Skeletal muscle satellite cell (primary cell): ENCODE data around the gene WRAP73.

Experiments used
- H3K27me3 ChIP-seq: 2 replicates; pipeline ENCODE4 v1.7.0; 2013; ENCODE audit warnings: low read length; ENCODE audit not compliant: control insufficient read depth, insufficient read depth
- H3K36me3 ChIP-seq: 2 replicates; pipeline ENCODE4 v1.7.0; 2013; ENCODE audit warnings: mild to moderate bottlenecking, control low read depth, low read length; ENCODE audit not compliant: insufficient read depth
- H3K4me1 ChIP-seq: 2 replicates; pipeline ENCODE4 v1.7.0; 2013; ENCODE audit warnings: low read length; ENCODE audit not compliant: control insufficient read depth, insufficient read depth
- H3K4me2 ChIP-seq: 2 replicates; pipeline ENCODE4 v1.7.0; 2013; ENCODE audit warnings: mild to moderate bottlenecking, low read length
- H3K4me3 ChIP-seq: 2 replicates; pipeline ENCODE4 v1.7.0; 2013; ENCODE audit warnings: low read length
- H3K9ac ChIP-seq: 2 replicates; pipeline ENCODE4 v1.7.0; 2013; ENCODE audit warnings: mild to moderate bottlenecking, low read depth, low read length, moderate library complexity
- H3K9me3 ChIP-seq: replicated peaks from 2 replicates; pipeline ENCODE4 v1.7.0; 2013; ENCODE audit warnings: mild to moderate bottlenecking, control low read depth, low read length

The WRAP73 gene

DNA sequence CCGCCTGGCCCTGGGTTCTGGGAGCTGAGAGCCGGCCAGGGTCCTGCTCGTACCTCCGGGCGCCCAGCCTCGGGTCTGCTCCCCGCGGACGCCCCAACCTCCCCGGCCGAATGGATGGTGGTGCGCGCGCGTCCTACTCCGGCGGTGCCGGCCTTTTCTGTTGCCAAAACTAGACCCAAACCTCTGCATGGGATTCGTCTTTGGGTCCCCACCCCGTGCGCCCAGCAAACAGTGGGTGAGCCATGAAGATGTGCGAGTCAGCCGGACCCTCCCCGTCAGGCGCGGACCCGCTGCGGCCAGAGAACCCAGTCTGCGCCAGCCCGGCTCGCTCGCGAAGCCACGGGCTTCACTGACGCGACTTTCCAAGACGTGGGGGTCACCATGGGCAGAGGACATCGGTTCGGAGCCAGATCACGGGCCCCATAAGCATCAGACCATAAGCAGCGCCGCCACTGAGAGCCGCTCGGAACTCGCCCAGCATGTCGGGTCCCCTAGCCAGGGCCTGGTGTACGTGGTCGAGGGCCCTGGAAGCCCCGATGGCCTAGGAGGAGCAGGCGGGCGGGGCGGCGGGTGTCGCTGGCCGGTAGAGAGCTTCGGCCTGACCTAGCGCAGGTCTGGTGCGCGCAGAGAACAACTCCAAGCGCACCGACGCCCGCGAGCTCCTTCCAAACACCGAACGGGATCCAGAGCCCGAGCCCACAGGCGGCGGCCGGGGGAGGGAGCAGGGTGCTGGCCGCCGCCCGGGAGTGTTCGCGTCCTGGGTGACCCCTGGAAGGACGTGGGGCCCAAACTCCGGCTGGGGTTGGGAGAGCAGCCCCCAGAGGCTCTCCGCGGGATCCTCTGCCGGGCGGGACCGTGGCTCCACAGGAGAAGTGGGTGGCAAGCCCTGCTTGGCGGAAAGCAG is 1.4 kb upstream of the WRAP73 start:
- Histone ChIP-seq H3K9me3 (no peaks in the 10 kb centered on the region), H3K4me3 (no peak overlapping the region), H3K27me3 (peaks cover 51% of the 10 kb centered on the region), H3K4me1 (peaks cover 6% of the 10 kb centered on the region), H3K9ac (no peak overlapping the region), H3K4me2 (peak overlapping the region; percentile 33), H3K36me3 (no peaks in the 10 kb centered on the region)

GRCh38 chr1:3650248-3651025 is 534 bp upstream of the WRAP73 start:
- Histone ChIP-seq H3K36me3 (no peaks in the 10 kb centered on the region), H3K27me3 (peaks cover 46% of the 10 kb centered on the region), H3K4me2 (peak overlapping the region; percentile 95), H3K4me1 (peaks cover 6% of the 10 kb centered on the region), H3K9me3 (no peaks in the 10 kb centered on the region), H3K9ac (no peak overlapping the region), H3K4me3 (peak overlapping the region; percentile 95)

GRCh38 chr1:3646596-3646995 is 3.3 kb downstream of the WRAP73 start:
- Histone ChIP-seq H3K4me2 (no peak overlapping the region), H3K9me3 (no peaks in the 10 kb centered on the region), H3K27me3 (peaks cover 14% of the 10 kb centered on the region), H3K4me1 (peaks cover 6% of the 10 kb centered on the region), H3K9ac (no peak overlapping the region), H3K36me3 (peaks cover 8% of the 10 kb centered on the region), H3K4me3 (no peak overlapping the region)

DNA sequence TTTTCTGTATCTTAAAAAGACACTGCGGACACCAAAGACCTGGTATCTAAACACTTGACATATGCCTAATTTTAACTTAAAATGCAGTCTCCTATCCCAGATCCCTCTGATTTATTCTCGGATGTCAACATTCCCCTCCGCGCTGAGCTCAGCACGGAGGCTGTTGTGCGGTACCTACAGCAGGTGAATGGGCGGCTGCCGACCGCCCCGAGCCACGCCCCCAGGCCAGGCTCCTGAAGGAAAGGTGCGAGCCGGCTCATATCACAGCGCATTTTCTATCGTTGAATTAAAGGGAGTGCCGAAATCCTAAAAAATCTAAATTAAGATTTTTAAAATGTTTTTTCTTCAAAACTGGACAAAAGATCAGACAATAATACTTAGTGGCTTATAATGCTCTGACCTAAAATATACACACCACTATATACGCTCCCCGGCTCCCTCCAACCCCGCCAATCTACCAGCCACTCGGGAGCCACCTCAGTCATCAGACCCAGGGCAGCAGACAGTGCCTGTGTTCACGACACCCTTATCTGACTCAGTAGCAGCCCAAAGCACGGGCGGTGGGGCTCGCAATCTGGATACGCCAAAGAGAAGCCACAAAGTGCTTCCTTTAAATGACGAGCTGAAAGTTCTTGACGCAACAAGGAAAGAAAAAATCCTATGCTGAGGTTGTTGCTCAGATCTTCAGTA is 4.1 kb downstream of the WRAP73 start:
- Histone ChIP-seq H3K9me3 (no peaks in the 10 kb centered on the region), H3K4me1 (peaks cover 6% of the 10 kb centered on the region), H3K9ac (no peak overlapping the region), H3K36me3 (peaks cover 8% of the 10 kb centered on the region), H3K4me3 (no peak overlapping the region), H3K4me2 (no peak overlapping the region), H3K27me3 (peaks cover 6% of the 10 kb centered on the region)

GRCh38 chr1:3645247-3645646 is 4.7 kb downstream of the WRAP73 start:
- H3K27me3 ChIP-seq = peaks cover under 1% of the 10 kb centered on the region
- H3K9me3 ChIP-seq = no peaks in the 10 kb centered on the region
- H3K36me3 ChIP-seq = peaks cover 8% of the 10 kb centered on the region
- H3K4me1 ChIP-seq = peaks cover 6% of the 10 kb centered on the region
- H3K4me2 ChIP-seq = no peak overlapping the region
- H3K4me3 ChIP-seq = no peak overlapping the region
- no peak overlapping the region for H3K9ac ChIP-seq

DNA sequence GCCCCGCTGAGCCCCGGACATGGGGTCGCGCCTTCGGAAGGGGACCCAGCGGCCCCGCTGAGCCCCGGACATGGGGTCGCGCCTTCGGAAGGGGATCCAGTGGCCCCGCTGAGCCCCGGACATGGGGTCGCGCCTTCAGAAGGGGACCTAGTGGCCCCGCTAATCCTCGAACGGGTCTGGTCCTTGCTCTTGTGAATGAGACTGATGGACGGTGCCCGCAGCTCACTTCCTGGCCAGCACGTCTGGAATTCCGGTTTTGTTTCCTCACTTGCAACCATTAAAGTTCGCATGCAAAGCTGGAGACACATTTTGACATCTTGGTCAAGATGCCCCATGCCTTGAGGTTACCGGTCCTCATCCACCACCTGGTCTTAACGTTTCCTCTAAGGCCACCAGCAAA is 5.6 kb downstream of the WRAP73 start:
- Histone ChIP-seq H3K9me3 (no peaks in the 10 kb centered on the region), H3K4me2 (no peak overlapping the region), H3K4me1 (peaks cover 4% of the 10 kb centered on the region), H3K9ac (no peak overlapping the region), H3K27me3 (no peaks in the 10 kb centered on the region), H3K36me3 (peaks cover 8% of the 10 kb centered on the region), H3K4me3 (no peak overlapping the region)

DNA sequence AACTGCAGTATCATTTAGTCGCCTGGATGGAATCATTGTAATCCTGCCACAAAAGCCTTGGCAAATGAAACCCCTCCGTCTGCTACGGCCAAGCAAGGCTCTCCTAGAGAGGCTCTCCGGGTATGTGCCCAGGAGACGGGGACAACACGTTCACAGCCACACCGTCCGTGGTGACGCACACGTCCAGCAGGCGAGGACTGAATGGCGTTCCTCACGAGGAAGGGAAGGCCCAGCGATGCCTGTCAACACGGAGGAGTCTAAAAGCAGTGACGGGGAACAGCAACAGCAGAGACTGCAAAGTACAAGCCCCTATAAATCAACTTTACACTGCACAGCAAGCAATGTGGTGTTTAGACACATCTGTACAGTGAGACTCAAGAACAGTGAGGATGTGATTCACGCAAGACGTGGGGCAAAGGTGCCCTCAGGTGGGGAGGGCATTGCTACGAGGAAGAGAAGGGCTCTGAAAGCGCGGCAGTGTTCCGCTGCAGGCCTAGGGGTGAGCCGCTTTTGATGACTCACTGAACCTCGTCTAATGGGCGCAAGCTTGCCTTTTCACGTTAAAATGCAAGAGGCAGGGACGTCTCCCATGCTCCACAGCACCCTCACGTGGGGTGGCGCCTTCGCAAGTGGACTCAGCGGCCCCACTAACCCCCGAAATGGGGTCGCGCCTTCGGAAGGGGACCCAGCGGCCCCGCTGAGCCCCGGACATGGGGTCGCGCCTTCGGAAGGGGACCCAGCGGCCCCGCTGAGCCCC is 6.8 kb downstream of the WRAP73 start:
- Histone ChIP-seq H3K4me1 (no peaks in the 10 kb centered on the region), H3K4me2 (no peak overlapping the region), H3K27me3 (no peaks in the 10 kb centered on the region), H3K36me3 (peaks cover 14% of the 10 kb centered on the region), H3K9ac (no peak overlapping the region), H3K4me3 (no peak overlapping the region), H3K9me3 (no peaks in the 10 kb centered on the region)

DNA sequence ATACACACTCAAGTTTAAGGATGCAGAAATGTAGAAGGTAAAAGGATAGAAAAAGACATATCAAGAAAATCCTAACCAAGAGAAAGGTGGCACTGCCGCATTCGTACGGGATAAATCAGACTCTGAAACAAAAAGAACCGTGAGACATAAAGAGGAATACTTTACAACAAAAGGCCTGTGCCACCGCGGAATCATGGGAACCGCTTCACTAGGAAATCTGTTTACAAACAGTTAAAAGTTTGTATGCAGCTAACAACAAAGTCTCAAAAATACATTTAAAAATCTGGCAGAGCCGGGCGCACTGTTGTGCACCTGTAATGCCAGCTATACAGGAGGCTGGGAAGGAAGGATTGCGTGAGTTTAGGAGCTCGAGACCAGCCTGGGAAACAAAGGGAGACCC is 8.1 kb downstream of the WRAP73 start:
- H3K4me1 ChIP-seq = no peaks in the 10 kb centered on the region
- no peaks in the 10 kb centered on the region for H3K9me3 ChIP-seq
- H3K4me2 ChIP-seq = no peak overlapping the region
- peaks cover 24% of the 10 kb centered on the region for H3K36me3 ChIP-seq
- no peak overlapping the region for H3K9ac ChIP-seq
- no peak overlapping the region for H3K4me3 ChIP-seq
- no peaks in the 10 kb centered on the region for H3K27me3 ChIP-seq

DNA sequence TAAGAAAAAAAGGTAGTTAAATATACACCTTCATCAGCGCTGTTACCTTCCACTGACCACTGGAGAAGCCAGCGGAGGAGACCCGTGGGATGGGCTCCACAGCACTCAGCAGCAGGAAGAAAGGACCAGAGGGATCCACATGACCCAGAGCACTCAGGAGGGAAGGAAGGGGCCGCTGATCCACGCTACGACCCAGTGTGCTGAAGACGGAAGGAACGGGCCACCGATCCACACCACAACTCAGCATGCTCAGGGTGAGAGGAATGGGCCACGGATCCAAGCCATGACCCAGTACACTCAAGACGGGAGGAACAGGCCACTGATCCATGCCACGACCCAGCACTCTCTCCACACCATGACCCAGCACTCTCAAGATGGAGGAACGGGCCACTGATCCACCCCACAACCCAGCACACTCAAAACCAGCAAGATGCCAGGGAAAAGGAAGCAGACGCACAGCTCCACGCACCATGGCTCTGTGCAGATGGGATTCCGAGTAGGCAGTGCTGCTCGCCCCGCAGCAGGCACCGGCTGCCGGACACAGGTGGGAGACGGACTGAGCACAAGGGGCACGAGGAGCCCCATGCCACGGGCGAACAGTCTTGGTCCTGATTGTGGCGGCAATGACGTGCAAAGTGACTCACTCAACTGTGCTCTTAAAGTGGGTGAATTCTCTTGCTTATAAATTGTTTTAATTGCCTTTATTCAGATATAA is 8.7 kb downstream of the WRAP73 start:
- Histone ChIP-seq H3K4me3 (no peak overlapping the region), H3K9ac (no peak overlapping the region), H3K9me3 (no peaks in the 10 kb centered on the region), H3K4me1 (no peaks in the 10 kb centered on the region), H3K36me3 (peaks cover 30% of the 10 kb centered on the region), H3K4me2 (no peak overlapping the region), H3K27me3 (no peaks in the 10 kb centered on the region)

- Histone ChIP-seq H3K27me3 (no peaks in the 10 kb centered on the region), H3K36me3 (peaks cover 33% of the 10 kb centered on the region), H3K9ac (no peak overlapping the region)
Observed at GRCh38 chr1:3640121-3640837, 9.6 kb downstream of the WRAP73 start.

More at GRCh38 chr1:3640121-3640837, 9.6 kb downstream of the WRAP73 start:
- no peaks in the 10 kb centered on the region for H3K4me1 ChIP-seq
- no peak overlapping the region for H3K4me3 ChIP-seq
- H3K9me3 ChIP-seq = no peaks in the 10 kb centered on the region
- no peak overlapping the region for H3K4me2 ChIP-seq
